ENCODE data around the gene NUDT3.

NUDT3 gene

GRCh38 chr6:34236443-34237315, 155.8 kb downstream of the NUDT3 start, which contains the start of gene HMGA1:
TSS of gene HMGA1 (plus strand) at chr6:34236873. CDS start at chr6:34240781, 3,908 bp downstream.
- peak; percentile 76 to 85 (median 81) for DNase-seq

- DNase-seq: peak in 2 of 4 experiments; percentile 40 to 45
Observed at GRCh38 chr6:34236131-34236442, 156.4 kb downstream of the NUDT3 start.

- DNase-seq: peak in 2 of 4 experiments; percentile 45 to 46
Observed at GRCh38 chr6:34235307-34236130, 156.9 kb downstream of the NUDT3 start.

GRCh38 chr6:34234667-34235306, 157.7 kb downstream of the NUDT3 start:
- peak in 1 of 4 experiments; percentile 17 for DNase-seq

GRCh38 chr6:34233867-34234266, 158.6 kb downstream of the NUDT3 start:
- DNase-seq: no peak

- DNase-seq: no peak
Observed at GRCh38 chr6:34232901-34233300, 159.6 kb downstream of the NUDT3 start.

- no peak for DNase-seq
Observed at GRCh38 chr6:34231566-34232336, 160.7 kb downstream of the NUDT3 start.

- no peak for DNase-seq
Observed at GRCh38 chr6:34230653-34231371, 161.7 kb downstream of the NUDT3 start.

- DNase-seq: no peak
Observed at GRCh38 chr6:34229877-34230276, 162.6 kb downstream of the NUDT3 start.
